Measurements from ENCODE around the gene SNAI3. TPM values are rescaled to one million over a fixed set of nuclear protein-coding genes. Genes with fewer than 3 reads are reported as not detected.
A peak's percentile ranks its signal among the peaks of the same experiment; 100 is the strongest.

Gene SNAI3
- total RNA-seq, 4 donors from 2014 or later: 0.40 to 0.44 TPM; not detected in 2

GRCh38 chr16:88649924-88650748 lies 36.2 kb downstream of the SNAI3 start:
- H3K9me3 ChIP-seq: no peaks in the 10 kb centered on the region
- peak in 1 of 2 donors; percentile 80 for DNase-seq (ENCODE audit: low spot score in 2 of 2)
- H3K27me3 ChIP-seq: no peaks in the 10 kb centered on the region
- WGBS: 57% methylated on average over 7 of the region's 37 CpGs
- TF ChIP-seq POLR2A (IDR thresholded peaks at IDR 0.05) (no peak), EP300 (IDR thresholded peaks at IDR 0.05) (no peak), POLR2AphosphoS5 (IDR thresholded peaks at IDR 0.05) (no peak)
- TF ChIP-seq, protein P1, sequence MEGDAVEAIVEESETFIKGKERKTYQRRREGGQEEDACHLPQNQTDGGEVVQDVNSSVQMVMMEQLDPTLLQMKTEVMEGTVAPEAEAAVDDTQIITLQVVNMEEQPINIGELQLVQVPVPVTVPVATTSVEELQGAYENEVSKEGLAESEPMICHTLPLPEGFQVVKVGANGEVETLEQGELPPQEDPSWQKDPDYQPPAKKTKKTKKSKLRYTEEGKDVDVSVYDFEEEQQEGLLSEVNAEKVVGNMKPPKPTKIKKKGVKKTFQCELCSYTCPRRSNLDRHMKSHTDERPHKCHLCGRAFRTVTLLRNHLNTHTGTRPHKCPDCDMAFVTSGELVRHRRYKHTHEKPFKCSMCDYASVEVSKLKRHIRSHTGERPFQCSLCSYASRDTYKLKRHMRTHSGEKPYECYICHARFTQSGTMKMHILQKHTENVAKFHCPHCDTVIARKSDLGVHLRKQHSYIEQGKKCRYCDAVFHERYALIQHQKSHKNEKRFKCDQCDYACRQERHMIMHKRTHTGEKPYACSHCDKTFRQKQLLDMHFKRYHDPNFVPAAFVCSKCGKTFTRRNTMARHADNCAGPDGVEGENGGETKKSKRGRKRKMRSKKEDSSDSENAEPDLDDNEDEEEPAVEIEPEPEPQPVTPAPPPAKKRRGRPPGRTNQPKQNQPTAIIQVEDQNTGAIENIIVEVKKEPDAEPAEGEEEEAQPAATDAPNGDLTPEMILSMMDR (IDR thresholded peaks at IDR 0.05): no peak
- H3K36me3 ChIP-seq: peaks cover 24% of the 10 kb centered on the region
- H3K27ac ChIP-seq: peak overlapping the region; percentile 47
- peaks cover 26% of the 10 kb centered on the region for H3K4me1 ChIP-seq
- H3K4me3 ChIP-seq: peak overlapping the region; percentile 56

DNA sequence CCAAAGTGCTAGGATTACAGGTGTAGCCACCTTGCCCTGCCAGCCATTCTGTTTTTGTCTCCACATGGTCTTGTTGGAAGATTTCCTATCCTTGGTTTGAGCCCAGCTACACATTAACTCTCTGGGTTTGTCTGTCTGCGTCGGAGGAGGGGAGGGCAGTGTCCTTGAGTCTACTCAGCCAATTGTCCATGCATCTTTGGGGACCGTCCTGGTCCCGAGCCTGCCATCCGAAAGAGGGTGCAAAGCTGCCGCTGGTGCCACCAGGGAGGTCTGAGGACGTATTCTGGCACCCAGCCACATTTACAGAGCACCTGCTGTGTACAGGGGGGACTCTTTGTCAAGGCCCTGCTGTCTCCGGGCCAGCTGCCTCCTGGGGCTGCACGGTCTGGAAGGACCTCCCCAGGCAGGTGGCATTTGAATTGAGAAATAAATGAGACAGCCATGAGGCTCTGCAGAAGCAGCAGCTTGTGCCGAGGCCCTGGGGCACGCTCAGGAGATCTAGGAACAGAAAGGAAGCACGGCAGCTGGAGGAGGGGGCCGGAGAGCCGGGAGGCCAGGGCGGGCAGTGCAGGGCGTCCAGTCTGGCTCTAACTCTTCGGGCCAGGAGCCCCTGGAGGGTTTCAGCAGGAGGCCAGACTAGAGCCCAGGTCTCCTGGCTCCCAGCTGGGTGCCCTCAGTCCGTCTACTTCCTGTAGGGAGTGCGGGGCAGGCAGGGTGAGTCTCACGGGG lies 36.9 kb downstream of the SNAI3 start:
- Histone ChIP-seq H3K27me3 (no peaks in the 10 kb centered on the region), H3K27ac (no peak overlapping the region), H3K4me1 (peaks cover 26% of the 10 kb centered on the region), H3K9me3 (no peaks in the 10 kb centered on the region), H3K36me3 (peaks cover 18% of the 10 kb centered on the region), H3K4me3 (peak overlapping the region; percentile 56)
- WGBS: 92% methylated on average over 15 of the region's 20 CpGs
- DNase-seq (ENCODE audit: low spot score in 2 of 2): peak in 1 of 2 donors; percentile 68
- no peak for TF ChIP-seq POLR2A (IDR thresholded peaks at IDR 0.05)
- TF ChIP-seq, protein P1 (IDR thresholded peaks at IDR 0.05): no peak
- TF ChIP-seq POLR2AphosphoS5 (IDR thresholded peaks at IDR 0.05): no peak
- TF ChIP-seq EP300 (IDR thresholded peaks at IDR 0.05): no peak

DNA sequence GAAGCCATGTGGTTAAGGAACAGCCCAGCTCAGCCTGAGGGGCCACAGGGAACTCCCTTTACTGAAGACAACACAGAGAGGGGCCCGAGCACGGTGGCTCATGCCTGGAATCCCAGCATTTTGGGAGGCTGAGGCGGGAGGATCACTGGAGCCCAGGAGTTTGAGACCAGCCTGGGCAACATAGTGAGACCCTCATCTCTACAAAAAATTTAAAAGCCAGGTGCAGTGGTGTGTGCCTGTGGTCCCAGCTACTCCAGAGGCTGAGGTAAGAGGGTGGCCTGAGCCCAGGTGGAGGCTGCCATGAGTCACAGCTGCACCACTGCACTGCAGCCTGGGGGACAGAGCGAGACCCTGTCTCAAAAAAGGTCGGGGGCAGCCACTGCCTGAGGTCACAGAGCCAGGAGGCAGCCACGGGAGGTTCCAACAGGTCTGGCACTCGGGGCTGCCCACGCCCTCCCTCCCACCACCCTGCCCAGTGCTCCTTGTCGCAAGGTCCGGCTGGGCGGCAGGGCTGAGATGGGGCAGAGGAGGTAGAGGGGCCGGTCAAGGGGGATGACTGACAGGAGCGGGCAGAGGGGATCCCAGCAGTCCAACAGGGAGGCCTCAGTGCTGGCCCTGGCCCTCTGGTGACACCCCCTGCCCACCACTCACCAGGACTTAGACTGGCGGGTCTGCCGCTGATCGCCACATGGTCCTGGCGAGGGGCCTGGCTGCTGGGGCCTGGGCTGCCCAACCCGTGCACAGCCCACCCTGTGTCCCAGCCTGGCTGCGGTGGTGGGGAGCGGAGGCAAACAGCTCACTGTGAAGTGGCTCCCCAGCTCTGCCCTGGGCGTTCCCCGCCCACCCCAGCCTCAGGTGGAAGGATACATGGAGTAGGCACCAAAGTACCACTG lies 38.9 kb downstream of the SNAI3 start:
- no peak for DNase-seq (ENCODE audit: low spot score in 2 of 2)
- H3K4me3 ChIP-seq: no peak overlapping the region
- peaks cover 33% of the 10 kb centered on the region for H3K4me1 ChIP-seq
- H3K27me3 ChIP-seq: peaks cover 4% of the 10 kb centered on the region
- no peak for TF ChIP-seq POLR2AphosphoS5 (IDR thresholded peaks at IDR 0.05)
- no peak for TF ChIP-seq POLR2A (IDR thresholded peaks at IDR 0.05)
- TF ChIP-seq, protein P1 (IDR thresholded peaks at IDR 0.05): no peak
- no peak for TF ChIP-seq EP300 (IDR thresholded peaks at IDR 0.05)
- H3K27ac ChIP-seq: no peak overlapping the region
- WGBS: 83% methylated on average over 12 of the region's 22 CpGs
- peaks cover 10% of the 10 kb centered on the region for H3K36me3 ChIP-seq
- H3K9me3 ChIP-seq: no peaks in the 10 kb centered on the region

- DNase-seq (ENCODE audit: low spot score in 2 of 2): no peak
- H3K27me3 ChIP-seq: peaks cover 4% of the 10 kb centered on the region
- WGBS: 92% methylated on average over 16 of the region's 28 CpGs
- peaks cover 10% of the 10 kb centered on the region for H3K36me3 ChIP-seq
- no peak overlapping the region for H3K4me3 ChIP-seq
- no peak overlapping the region for H3K27ac ChIP-seq
- no peak for TF ChIP-seq EP300 (IDR thresholded peaks at IDR 0.05)
- TF ChIP-seq, protein P1 (IDR thresholded peaks at IDR 0.05): no peak
- TF ChIP-seq POLR2A (IDR thresholded peaks at IDR 0.05): no peak
- TF ChIP-seq POLR2AphosphoS5 (IDR thresholded peaks at IDR 0.05): no peak
- H3K4me1 ChIP-seq: peaks cover 29% of the 10 kb centered on the region
- H3K9me3 ChIP-seq: no peaks in the 10 kb centered on the region
These were observed 39.8 kb downstream of the SNAI3 start for GRCh38 chr16:88646345-88647034.
